GM12878 (cell line): ENCODE measurements around the gene UBXN6. TPM values are rescaled to one million over a fixed set of nuclear protein-coding genes. Genes with fewer than 3 reads are reported as not detected.
A peak's percentile ranks its signal among the peaks of the same experiment; 100 is the strongest.

Source experiments
- ATAC-seq: fragments of 200-7000 bp; cut with Tn5 transposase; 3 replicates; pipeline ENCODE4 v1.9.1; 2020; ENCODE audit warnings: mild to moderate bottlenecking, moderate library complexity
- BruUV-seq: library from RNA; stranded (reverse); fragments of 400-500 nt; replicated peaks from 2 replicates; lab custom pipeline; 2021; lab: Mats Ljungman, UMichigan
- CTCF ChIA-PET: fragments of 300-600 bp; sonication (Branson Sonifier 250); formaldehyde crosslinking; extraction: SDS; loops from one replicate; lab custom pipeline; 2021; ENCODE audit warnings: inconsistent platforms; lab: Yijun Ruan, JAX
- POLR2A ChIA-PET: fragments of 350-600 bp; formaldehyde crosslinking; extraction: SDS; loops from one replicate; lab custom pipeline; 2021; ENCODE audit warnings: inconsistent platforms; lab: Charles Lee
- RAD21 ChIA-PET: fragments of 300-600 bp; sonication (Branson Sonifier 250); formaldehyde crosslinking; loops from one replicate; lab custom pipeline; 2023; ENCODE audit warnings: antibody characterized with exemption; ENCODE audit not compliant: unreplicated experiment; lab: Charles Lee
- SMC1A ChIA-PET: fragments of 300-600 bp; sonication (Branson Sonifier 250); formaldehyde crosslinking; loops from one replicate; lab custom pipeline; 2023; ENCODE audit not compliant: unreplicated experiment, uncharacterized antibody; lab: Charles Lee
- DNase-seq: peaks from one replicate; pipeline ENCODE4 v3.0.0-alpha.2; 2011; ENCODE audit warnings: low read depth, low spot score
- FAIRE-seq: peaks from 3 replicates; lab custom pipeline; 2011; peaks lifted over from hg19 to GRCh38; lab: Jason Lieb, UNC
- H2AFZ ChIP-seq: 2 replicates; pipeline ENCODE4 v1.6.0; 2011; ENCODE audit warnings: low read depth, low read length, control low read depth; ENCODE audit not compliant: control insufficient read depth
- H3K27ac ChIP-seq: 2 replicates; pipeline ENCODE4 v1.5.1; 2011; ENCODE audit warnings: control low read depth; ENCODE audit not compliant: control insufficient read depth, insufficient read depth
- H3K27me3 ChIP-seq, 2 experiments: replicated peaks in 1 of 2; 2 replicates each; pipeline versions ENCODE4 v1.6.0 to v1.6.1; 2011; ENCODE audit warnings: low read length in 1 of 2; ENCODE audit not compliant: control insufficient read depth in 2 of 2, insufficient read depth in 2 of 2
- H3K36me3 ChIP-seq, 2 experiments: 2 replicates each; pipeline ENCODE4 v1.5.1; 2011; ENCODE audit warnings: low read length in 1 of 2; ENCODE audit not compliant: control insufficient read depth in 2 of 2, insufficient read depth in 2 of 2
- H3K4me1 ChIP-seq: 2 replicates; pipeline ENCODE4 v1.6.1; 2011; ENCODE audit warnings: mild to moderate bottlenecking, low read length, moderate library complexity, mixed read lengths; ENCODE audit not compliant: control insufficient read depth, insufficient read depth
- H3K4me2 ChIP-seq: 2 replicates; pipeline ENCODE4 v1.6.0; 2011; ENCODE audit warnings: control low read depth; ENCODE audit not compliant: control insufficient read depth, insufficient read depth
- H3K4me3 ChIP-seq: fragments of 200-600 bp; sonication (generic); 2 replicates; pipeline ENCODE4 v1.5.1; 2016
- H3K79me2 ChIP-seq: 2 replicates; pipeline ENCODE4 v1.6.0; 2011; ENCODE audit warnings: low read length; ENCODE audit not compliant: control insufficient read depth, insufficient read depth
- H3K9ac ChIP-seq: 2 replicates; pipeline ENCODE4 v1.8.0; 2011; ENCODE audit warnings: low read length, control low read depth, mixed read lengths; ENCODE audit not compliant: control insufficient read depth, insufficient read depth
- H3K9me3 ChIP-seq: replicated peaks from 3 replicates; pipeline ENCODE4 v1.5.1; 2011; ENCODE audit warnings: mild to moderate bottlenecking, low read length; ENCODE audit not compliant: control insufficient read depth, insufficient read depth
- H4K20me1 ChIP-seq: 2 replicates; pipeline ENCODE4 v1.6.0; 2011; ENCODE audit not compliant: control insufficient read depth, insufficient read depth
- BHLHE40 ChIP-seq, 2 experiments: fragments of 450-650 bp in 1 of 2; IDR thresholded peaks; 2 replicates each; pipeline ENCODE4 v1.6.1; 2011 to 2017; ENCODE audit warnings: low read depth in 2 of 2, borderline replicate concordance in 1 of 2, improper control_type of control experiment in 1 of 2, low read length in 1 of 2, mild to moderate bottlenecking in 1 of 2
- CHD2 ChIP-seq: IDR thresholded peaks from 2 replicates; pipeline ENCODE4 v1.6.1; 2011; ENCODE audit warnings: low read depth, low read length, improper control_type of control experiment, borderline replicate concordance
- CREB1 ChIP-seq: IDR thresholded peaks from 2 replicates; pipeline ENCODE4 v1.6.1; 2012; ENCODE audit warnings: low read depth, mild to moderate bottlenecking, inconsistent platforms
- CREM ChIP-seq: IDR thresholded peaks from 2 replicates; pipeline ENCODE4 v1.6.1; 2014; ENCODE audit warnings: antibody characterized with exemption, low read depth
- DPF2 ChIP-seq: fragments of 450-650 bp; IDR thresholded peaks from 2 replicates; pipeline ENCODE4 v1.6.1; 2017; ENCODE audit warnings: mild to moderate bottlenecking
- ESRRA ChIP-seq: IDR thresholded peaks from 2 replicates; pipeline ENCODE4 v1.6.1; 2012; ENCODE audit warnings: mild to moderate bottlenecking, low read length, improper control_type of control experiment
- FOXK2 ChIP-seq: fragments of 450-650 bp; IDR thresholded peaks from 2 replicates; pipeline ENCODE4 v1.6.1; 2017; ENCODE audit warnings: mild to moderate bottlenecking, moderate library complexity
- GABPA ChIP-seq: IDR thresholded peaks from 2 replicates; pipeline ENCODE4 v1.6.1; 2014; ENCODE audit warnings: antibody characterized with exemption, low read depth, mild to moderate bottlenecking, inconsistent platforms
- IKZF2 ChIP-seq, 2 experiments: fragments of 450-650 bp; IDR thresholded peaks; 2 replicates each; pipeline ENCODE4 v1.6.1; 2017; ENCODE audit warnings: mild to moderate bottlenecking in 2 of 2, moderate library complexity in 2 of 2
- KDM1A ChIP-seq: fragments of 200-600 bp; sonication (generic); IDR thresholded peaks from 2 replicates; pipeline ENCODE4 v1.6.1; 2016; ENCODE audit warnings: borderline replicate concordance
- LARP7 ChIP-seq: fragments of 450-650 bp; IDR thresholded peaks from 2 replicates; pipeline ENCODE4 v1.6.1; 2017; ENCODE audit warnings: mild to moderate bottlenecking
- MXI1 ChIP-seq: fragments of 150-350 bp; IDR thresholded peaks from 2 replicates; pipeline ENCODE4 v1.6.1; 2011; ENCODE audit warnings: low read depth, mild to moderate bottlenecking, inconsistent platforms, low read length, improper control_type of control experiment
- NFXL1 ChIP-seq: fragments of 450-650 bp; IDR thresholded peaks from 2 replicates; pipeline ENCODE4 v1.6.1; 2017; ENCODE audit warnings: antibody characterized with exemption, mild to moderate bottlenecking, borderline replicate concordance
- NFYA ChIP-seq: IDR thresholded peaks from 2 replicates; pipeline ENCODE4 v1.6.1; 2011; ENCODE audit warnings: low read depth, mild to moderate bottlenecking, low read length, improper control_type of control experiment, borderline replicate concordance
- PKNOX1 ChIP-seq: fragments of 450-650 bp; IDR thresholded peaks from 2 replicates; pipeline ENCODE4 v1.6.1; 2016; ENCODE audit warnings: mild to moderate bottlenecking
- RCOR1 ChIP-seq: conservative IDR thresholded peaks from 2 replicates; pipeline ENCODE4 v1.6.1; 2012; ENCODE audit warnings: low read depth, low read length, improper control_type of control experiment
- RFX5 ChIP-seq: IDR thresholded peaks from 2 replicates; pipeline ENCODE4 v1.6.1; 2011; ENCODE audit warnings: low read depth, low read length, improper control_type of control experiment
- SRF ChIP-seq, 2 experiments: IDR thresholded peaks; 2 replicates each; pipeline ENCODE4 v1.6.1; 2011; ENCODE audit warnings: low read depth in 2 of 2, low read length in 2 of 2, mild to moderate bottlenecking in 1 of 2, moderate library complexity in 1 of 2
- USF2 ChIP-seq: IDR thresholded peaks from 2 replicates; pipeline ENCODE4 v1.6.1; 2011; ENCODE audit warnings: low read depth, low read length, improper control_type of control experiment, borderline replicate concordance
- ZBED1 ChIP-seq: IDR thresholded peaks from 2 replicates; pipeline ENCODE4 v1.6.1; 2016; ENCODE audit warnings: borderline replicate concordance
- ZNF207 ChIP-seq: fragments of 450-650 bp; IDR thresholded peaks from 2 replicates; pipeline ENCODE4 v1.6.1; 2014; ENCODE audit warnings: antibody characterized with exemption, mild to moderate bottlenecking, borderline replicate concordance
- ZNF622 ChIP-seq: fragments of 450-650 bp; IDR thresholded peaks from 2 replicates; pipeline ENCODE4 v1.6.1; 2017; ENCODE audit warnings: mild to moderate bottlenecking, inconsistent platforms
- WGBS: methylation state at CpG from one replicate; pipeline ENCODE4 v1.1.6; 2016; ENCODE audit warnings: low lambda C conversion rate; ENCODE audit not compliant: insufficient replicate concordance, insufficient coverage; ENCODE audit errors: missing lambda C conversion rate; 5-methylcytosine and 5-hydroxymethylcytosine counted together
- in situ Hi-C: fragments of 300-500 bp; cut with MboI; formaldehyde crosslinking; loops from 9 replicates; pipeline ENCODE4 v1.14.3; 2018; ENCODE audit warnings: mixed read lengths
- intact Hi-C: fragments of 100-400 bp; cut with micrococcal nuclease; formaldehyde crosslinking; loops from one replicate; pipeline ENCODE4 v1.14.2; 2022; ENCODE audit not compliant: unreplicated experiment
- polyA plus RNA-seq, 11 experiments: library from polyadenylated mRNA; depleted of rRNA in 4 of 11; unstranded in 6 of 11; stranded (reverse) in 5 of 11; fragments of >200 nt; fragmentation: Nextera tagmentation in 4 of 11; fragmentation: Illumina TruSeq in 1 of 11; extraction: Ambion mirVana in 4 of 11; extraction: Trizol in 1 of 11; gene quantifications; 1 replicate in 1 of 11; 2 replicates in 10 of 11; pipeline versions ENCODE4 v1.2.1 to v1.2.3, GENCODE V29; 2011 to 2016; ENCODE audit warnings: inconsistent platforms in 2 of 11, missing spikeins in 2 of 11, low read depth in 1 of 11
- total RNA-seq, 4 experiments: library from RNA; depleted of rRNA in 3 of 4; stranded (reverse); fragments of >200 nt in 3 of 4; fragmentation: Illumina TruSeq in 1 of 4; extraction: Trizol in 1 of 4; gene quantifications; 2 replicates each; pipeline versions ENCODE4 v1.2.1 to v1.2.3, GENCODE V29; 2013 to 2021

Gene UBXN6
- total and polyA plus RNA-seq, 10 of the 15 experiments (the other 5 are each of a cell fraction or from before 2014, with no cell fraction given), result 0.47 to 50.8 (median 13.0) TPM

- SMC1A ChIA-PET, result interaction anchor here (0.7 to 2.1 kb wide), 4 partner anchors 9 to 67 kb away, joined by 3 to 4 read pairs (median 3); no protein-coding TSS in a partner anchor
- RAD21 ChIA-PET, result interaction anchor here (0.6 to 1.9 kb wide), 7 partner anchors 11 to 388 kb away, joined by 3 to 10 read pairs (median 3); partner anchors contain the start of genes CHAF1A and FEM1A
- peak overlapping the region; percentile 95 for H2AFZ ChIP-seq
- CTCF ChIA-PET, result interaction anchor here (0.6 to 1.6 kb wide), 11 partner anchors 11 to 238 kb away, joined by 3 to 7 read pairs (median 3); partner anchors contain the start of gene CHAF1A
- H3K9me3 ChIP-seq, result no peaks in the 10 kb centered on the region
- peaks cover 26% of the 10 kb centered on the region for H3K79me2 ChIP-seq
- FAIRE-seq, result peak; percentile 100
- intact Hi-C loops, result loop anchor here (5.0 kb wide), 1 partner anchor 251 kb away; the partner anchor contains the start of gene DPP9
- POLR2A ChIA-PET, result interaction anchor here (1.0 to 1.9 kb wide), 8 partner anchors 9 to 227 kb away, joined by 3 to 9 read pairs (median 3); partner anchors contain the start of genes CHAF1A and UBXN6
- no TSS peak for BruUV-seq
- H3K4me3 ChIP-seq, result peak overlapping the region; percentile 99
- in situ Hi-C loops, result no loop called here
- H3K9ac ChIP-seq, result peak overlapping the region; percentile 89
- no peaks in the 10 kb centered on the region for H3K27me3 ChIP-seq
- peak; percentile 94 for ATAC-seq
- H3K4me2 ChIP-seq, result peak overlapping the region; percentile 92
- no peaks in the 10 kb centered on the region for H4K20me1 ChIP-seq
- DNase-seq, result peak; percentile 100
- 2% methylated on average over 33 of the region's 33 CpGs for WGBS
- H3K4me1 ChIP-seq, result peaks cover 7% of the 10 kb centered on the region
- peak overlapping the region; percentile 90 for H3K27ac ChIP-seq
- H3K36me3 ChIP-seq, result peaks cover 0 to 3% of the 10 kb centered on the region in 2 experiments; a peak in 2 of 4 replicates
- peak; percentile 99 for TF ChIP-seq DPF2
- no peak for TF ChIP-seq NFXL1
- peak; percentile 84 for TF ChIP-seq GABPA
- peak; percentile 83 to 93 for TF ChIP-seq BHLHE40 (IDR thresholded peaks at IDR 0.05; ENCODE audit: borderline replicate concordance in 1 of 2, low read depth in 2 of 2, low read length in 1 of 2)
- peak; percentile 96 for TF ChIP-seq CHD2
- peak; percentile 100 for TF ChIP-seq PKNOX1
- TF ChIP-seq LARP7, result no peak
- TF ChIP-seq CREM, result peak; percentile 47
- TF ChIP-seq RCOR1, result no peak
- no peak for TF ChIP-seq ZNF622
- TF ChIP-seq NFYA, result peak; percentile 4; the same call in 1 of the 2 replicates
- no peak for TF ChIP-seq SRF (IDR thresholded peaks at IDR 0.05; ENCODE audit: low read depth in 2 of 2, low read length in 2 of 2)
- no peak; the same call in 1 of the 2 replicates for TF ChIP-seq FOXK2
- TF ChIP-seq ESRRA, result no peak
- TF ChIP-seq USF2, result peak; percentile 98
- TF ChIP-seq CREB1, result peak; percentile 37; the same call in 1 of the 2 replicates
- 0 out of 2 replicates have a peak, but pooled peaks have one; percentile 38 for TF ChIP-seq ZNF207
- no peak for TF ChIP-seq KDM1A
- TF ChIP-seq IKZF2 (IDR thresholded peaks at IDR 0.05), result no peak
- peak; percentile 72 for TF ChIP-seq RFX5
- peak; percentile 45; the same call in 1 of the 2 replicates for TF ChIP-seq MXI1
- TF ChIP-seq ZBED1, result no peak
Measured at GRCh38 chr19:4471403-4472173, 14.0 kb upstream of the UBXN6 start.
